IPS-NIHi7 (cell line): ENCODE results near the gene PCDHA5.
"Not testable (repeated sequence)": the region's sequence is repeated elsewhere in the genome, so short reads cannot be mapped to it uniquely, and the experiment has no call there.

ENCODE experiments used
- DNase-seq: peaks from one replicate; pipeline ENCODE4 v3.0.0; 2012; ENCODE audit warnings: mixed read lengths; ENCODE audit errors: extremely low spot score

The PCDHA5 gene

DNA sequence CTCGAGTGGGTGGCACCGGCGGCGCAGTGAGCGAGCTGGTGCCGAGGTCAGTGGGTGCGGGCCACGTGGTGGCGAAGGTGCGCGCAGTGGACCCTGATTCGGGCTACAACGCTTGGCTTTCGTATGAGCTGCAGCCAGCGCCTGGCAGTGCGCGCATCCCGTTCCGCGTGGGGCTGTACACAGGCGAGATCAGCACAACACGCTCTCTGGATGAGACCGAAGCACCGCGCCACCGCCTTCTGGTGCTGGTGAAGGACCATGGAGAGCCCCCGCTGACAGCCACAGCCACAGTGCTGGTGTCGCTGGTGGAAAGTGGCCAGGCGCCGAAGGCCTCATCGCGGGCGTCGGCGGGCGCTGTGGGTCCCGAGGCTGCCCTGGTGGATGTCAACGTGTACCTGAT lies 2.1 kb downstream of the PCDHA5 start:
- no peak for DNase-seq

DNA sequence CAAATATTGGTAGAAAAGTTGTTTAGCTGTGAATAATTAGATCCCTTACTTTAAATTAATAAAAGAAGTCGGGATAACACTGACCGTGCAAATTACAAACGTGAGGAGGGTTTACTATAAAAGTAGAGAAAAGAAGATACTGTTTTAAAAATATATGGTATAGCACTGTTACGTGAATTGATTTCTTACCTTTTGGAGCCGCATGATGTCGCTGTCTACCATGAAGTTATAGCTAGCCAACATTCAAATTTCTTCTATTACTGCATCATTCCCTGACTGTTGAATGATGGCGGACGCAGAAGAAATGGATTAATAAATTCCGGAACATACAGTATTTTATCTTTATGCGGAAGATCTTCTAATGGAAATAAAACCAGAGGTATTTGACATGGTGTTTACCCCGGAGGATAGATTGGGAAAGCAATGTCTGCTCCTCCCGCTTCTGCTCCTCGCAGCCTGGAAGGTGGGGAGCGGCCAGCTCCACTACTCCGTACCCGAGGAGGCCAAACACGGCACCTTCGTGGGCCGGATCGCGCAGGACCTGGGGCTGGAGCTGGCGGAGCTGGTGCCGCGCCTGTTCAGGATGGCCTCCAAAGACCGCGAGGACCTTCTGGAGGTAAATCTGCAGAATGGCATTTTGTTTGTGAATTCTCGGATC lies 6.4 kb downstream of the PCDHA5 start, which contains the start of gene PCDHA6:
TSS of gene PCDHA6 (plus strand) at position 257 of the 658 bp plus-strand sequence. CDS start at position 389, 132 bp downstream.
- peak; percentile 12 for DNase-seq

GRCh38 chr5:140828362-140828737 lies 6.9 kb downstream of the PCDHA5 start:
- DNase-seq: peak; percentile 28

DNA sequence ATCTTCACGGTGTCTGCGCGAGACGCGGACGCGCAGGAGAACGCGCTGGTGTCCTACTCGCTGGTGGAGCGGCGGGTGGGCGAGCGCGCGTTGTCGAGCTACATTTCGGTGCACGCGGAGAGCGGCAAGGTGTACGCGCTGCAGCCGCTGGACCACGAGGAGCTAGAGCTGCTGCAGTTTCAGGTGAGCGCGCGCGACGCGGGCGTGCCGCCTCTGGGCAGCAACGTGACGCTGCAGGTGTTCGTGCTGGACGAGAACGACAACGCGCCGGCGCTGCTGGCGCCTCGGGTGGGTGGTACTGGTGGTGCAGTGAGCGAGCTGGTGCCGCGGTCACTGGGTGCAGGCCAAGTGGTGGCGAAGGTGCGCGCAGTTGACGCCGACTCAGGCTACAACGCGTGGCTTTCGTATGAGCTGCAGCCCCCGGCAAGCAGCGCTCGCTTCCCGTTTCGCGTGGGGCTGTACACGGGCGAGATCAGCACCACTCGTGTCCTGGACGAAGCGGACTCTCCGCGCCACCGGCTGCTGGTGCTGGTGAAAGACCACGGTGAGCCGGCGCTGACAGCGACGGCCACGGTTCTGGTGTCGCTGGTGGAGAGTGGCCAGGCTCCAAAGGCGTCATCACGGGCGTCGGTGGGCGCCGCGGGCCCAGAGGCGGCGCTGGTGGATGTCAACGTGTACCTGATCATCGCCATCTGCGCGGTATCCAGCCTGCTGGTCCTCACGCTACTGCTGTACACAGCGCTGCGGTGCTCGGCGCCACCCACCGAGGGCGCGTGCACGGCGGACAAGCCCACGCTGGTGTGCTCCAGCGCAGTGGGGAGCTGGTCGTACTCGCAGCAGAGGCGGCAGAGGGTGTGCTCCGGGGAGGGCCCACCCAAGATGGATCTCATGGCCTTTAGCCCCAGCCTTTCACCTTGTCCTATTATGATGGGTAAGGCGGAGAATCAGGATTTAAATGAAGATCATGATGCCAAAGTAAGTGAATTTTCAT lies 8.4 kb downstream of the PCDHA5 start:
- not testable (repeated sequence) for DNase-seq

- no peak for DNase-seq
Observed at GRCh38 chr5:140833993-140834392, 12.6 kb downstream of the PCDHA5 start, which contains the start of gene PCDHA7. Gene PCDHA7, plus strand, starts transcription at chr5:140834269. Its CDS starts 115 bp downstream, at chr5:140834384.

- not testable (repeated sequence) for DNase-seq
Observed at GRCh38 chr5:140834439-140835008, 13.1 kb downstream of the PCDHA5 start.

- DNase-seq: no peak
Observed at GRCh38 chr5:140835622-140836510, 14.5 kb downstream of the PCDHA5 start.

DNA sequence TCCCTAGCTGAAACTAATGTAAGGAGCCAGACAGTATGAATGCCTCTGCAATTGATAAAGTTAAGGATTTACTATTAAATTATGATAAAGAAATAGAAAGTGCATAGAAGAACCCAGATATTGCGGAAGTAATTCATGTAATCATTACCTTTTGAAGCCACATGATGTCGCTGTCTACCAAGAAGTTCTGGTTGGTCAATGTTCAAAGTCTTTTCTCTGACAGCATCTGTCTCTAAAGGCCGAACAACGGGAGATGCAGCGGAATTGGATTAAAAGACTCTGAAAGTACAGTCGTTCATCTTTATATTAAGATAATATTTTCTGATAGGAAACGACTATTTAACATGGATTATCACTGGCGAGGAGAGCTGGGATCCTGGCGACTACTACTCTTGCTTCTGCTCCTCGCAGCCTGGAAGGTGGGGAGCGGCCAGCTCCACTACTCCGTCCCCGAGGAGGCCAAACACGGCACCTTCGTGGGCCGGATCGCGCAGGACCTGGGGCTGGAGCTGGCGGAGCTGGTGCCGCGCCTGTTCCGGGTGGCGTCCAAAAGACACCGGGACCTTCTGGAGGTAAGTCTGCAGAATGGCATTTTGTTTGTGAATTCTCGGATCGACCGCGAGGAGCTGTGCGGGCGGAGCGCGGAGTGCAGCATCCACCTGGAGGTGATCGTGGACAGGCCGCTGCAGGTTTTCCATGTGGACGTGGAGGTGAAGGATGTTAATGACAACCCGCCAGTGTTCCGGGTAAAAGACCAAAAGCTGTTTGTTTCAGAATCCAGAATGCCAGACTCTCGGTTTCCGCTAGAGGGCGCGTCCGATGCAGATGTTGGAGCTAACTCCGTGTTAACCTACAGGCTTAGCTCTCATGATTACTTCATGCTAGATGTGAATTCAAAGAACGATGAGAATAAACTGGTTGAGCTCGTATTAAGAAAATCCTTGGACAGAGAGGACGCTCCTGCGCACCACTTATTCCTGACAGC lies 19.9 kb downstream of the PCDHA5 start, which contains the start of gene PCDHA8:
TSS of gene PCDHA8 (plus strand) at position 210 of the 985 bp plus-strand sequence. CDS start at position 345, 135 bp downstream.
- peak; percentile 16 for DNase-seq

GRCh38 chr5:140842798-140843733 lies 21.7 kb downstream of the PCDHA5 start:
- no peak for DNase-seq

- not testable (repeated sequence) for DNase-seq
Observed at GRCh38 chr5:140848139-140849102, 27.0 kb downstream of the PCDHA5 start, which contains the start of gene PCDHA9. Gene PCDHA9, plus strand, starts transcription at chr5:140848382. Its CDS starts 114 bp downstream, at chr5:140848496.

DNA sequence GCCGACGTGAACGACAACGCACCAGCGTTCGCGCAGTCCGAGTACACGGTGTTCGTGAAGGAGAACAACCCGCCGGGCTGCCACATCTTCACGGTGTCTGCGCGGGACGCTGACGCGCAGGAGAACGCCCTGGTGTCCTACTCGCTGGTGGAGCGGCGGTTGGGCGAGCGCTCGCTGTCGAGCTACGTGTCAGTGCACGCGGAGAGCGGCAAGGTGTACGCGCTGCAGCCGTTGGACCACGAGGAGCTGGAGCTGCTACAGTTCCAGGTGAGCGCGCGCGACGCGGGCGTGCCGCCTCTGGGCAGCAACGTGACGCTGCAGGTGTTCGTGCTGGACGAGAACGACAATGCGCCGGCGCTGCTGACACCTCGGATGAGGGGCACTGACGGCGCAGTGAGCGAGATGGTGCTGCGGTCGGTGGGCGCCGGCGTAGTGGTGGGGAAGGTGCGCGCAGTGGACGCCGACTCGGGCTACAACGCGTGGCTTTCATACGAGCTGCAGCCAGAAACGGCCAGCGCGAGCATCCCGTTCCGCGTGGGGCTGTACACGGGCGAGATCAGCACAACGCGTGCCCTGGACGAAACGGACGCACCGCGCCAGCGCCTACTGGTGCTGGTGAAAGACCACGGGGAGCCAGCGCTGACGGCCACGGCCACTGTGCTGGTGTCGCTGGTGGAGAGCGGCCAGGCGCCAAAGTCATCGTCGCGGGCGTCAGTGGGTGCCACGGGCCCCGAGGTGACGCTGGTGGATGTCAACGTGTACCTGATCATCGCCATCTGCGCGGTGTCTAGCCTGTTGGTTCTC lies 28.6 kb downstream of the PCDHA5 start:
- DNase-seq: not testable (repeated sequence)

DNA sequence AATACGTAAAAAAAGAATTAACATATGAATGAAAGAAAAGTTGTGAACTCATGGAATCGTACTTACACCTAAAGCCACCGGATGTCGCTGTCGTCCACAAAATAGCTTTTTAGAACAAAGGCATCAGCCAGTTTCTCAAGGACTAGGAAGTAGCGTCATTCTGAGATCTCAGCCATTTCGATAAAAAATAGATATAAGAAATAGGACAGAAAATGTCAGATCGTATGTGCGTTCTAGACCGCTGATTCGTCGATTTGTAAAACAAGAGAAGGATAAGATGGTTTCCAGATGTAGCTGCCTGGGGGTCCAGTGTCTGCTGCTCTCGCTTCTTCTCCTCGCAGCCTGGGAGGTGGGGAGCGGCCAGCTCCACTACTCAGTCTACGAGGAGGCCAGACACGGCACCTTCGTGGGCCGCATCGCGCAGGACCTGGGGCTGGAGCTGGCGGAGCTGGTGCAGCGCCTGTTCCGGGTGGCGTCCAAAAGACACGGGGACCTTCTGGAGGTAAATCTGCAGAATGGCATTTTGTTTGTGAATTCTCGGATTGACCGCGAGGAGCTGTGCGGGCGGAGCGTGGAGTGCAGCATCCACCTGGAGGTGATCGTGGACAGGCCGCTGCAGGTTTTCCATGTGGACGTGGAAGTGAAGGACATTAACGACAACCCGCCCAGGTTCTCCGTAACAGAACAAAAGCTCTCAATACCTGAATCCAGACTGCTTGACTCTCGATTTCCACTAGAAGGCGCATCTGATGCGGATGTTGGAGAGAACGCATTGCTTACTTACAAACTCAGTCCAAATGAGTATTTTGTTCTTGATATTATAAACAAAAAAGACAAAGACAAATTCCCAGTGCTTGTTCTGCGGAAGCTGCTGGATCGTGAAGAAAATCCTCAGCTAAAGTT lies 34.6 kb downstream of the PCDHA5 start, which contains the start of gene PCDHA10:
TSS of gene PCDHA10 (plus strand) at position 126 of the 903 bp plus-strand sequence. CDS start at position 278, 152 bp downstream.
- DNase-seq: peak; percentile 54

DNA sequence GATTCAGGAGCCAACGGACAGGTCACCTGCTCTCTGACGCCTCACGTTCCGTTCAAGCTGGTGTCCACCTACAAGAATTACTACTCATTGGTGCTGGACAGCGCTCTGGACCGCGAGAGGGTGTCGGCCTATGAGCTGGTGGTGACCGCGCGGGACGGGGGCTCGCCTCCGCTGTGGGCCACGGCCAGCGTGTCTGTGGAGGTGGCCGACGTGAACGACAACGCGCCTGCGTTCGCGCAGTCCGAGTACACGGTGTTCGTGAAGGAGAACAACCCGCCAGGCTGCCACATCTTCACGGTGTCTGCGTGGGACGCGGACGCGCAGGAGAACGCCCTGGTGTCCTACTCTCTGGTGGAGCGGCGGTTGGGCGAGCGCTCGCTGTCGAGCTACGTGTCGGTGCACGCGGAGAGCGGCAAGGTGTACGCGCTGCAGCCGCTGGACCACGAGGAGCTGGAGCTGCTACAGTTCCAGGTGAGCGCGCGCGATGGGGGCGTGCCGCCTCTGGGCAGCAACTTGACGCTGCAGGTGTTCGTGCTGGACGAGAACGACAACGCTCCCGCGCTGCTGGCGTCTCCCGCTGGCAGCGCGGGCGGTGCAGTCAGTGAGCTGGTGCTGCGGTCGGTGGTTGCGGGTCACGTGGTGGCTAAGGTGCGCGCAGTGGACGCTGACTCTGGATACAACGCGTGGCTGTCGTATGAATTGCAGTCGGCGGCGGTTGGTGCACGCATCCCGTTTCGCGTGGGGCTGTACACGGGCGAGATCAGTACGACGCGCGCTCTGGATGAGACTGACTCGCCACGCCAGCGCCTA lies 36.0 kb downstream of the PCDHA5 start:
- DNase-seq: no peak

DNA sequence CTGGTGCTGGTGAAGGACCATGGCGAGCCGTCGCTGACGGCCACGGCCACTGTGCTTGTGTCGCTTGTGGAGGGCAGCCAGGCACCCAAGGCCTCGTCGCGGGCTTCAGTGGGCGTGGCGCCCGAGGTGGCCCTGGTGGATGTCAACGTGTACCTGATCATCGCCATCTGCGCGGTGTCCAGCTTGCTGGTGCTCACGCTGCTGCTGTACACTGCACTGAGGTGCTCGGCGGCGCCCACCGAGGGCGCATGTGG lies 36.5 kb downstream of the PCDHA5 start:
- DNase-seq: no peak
